H9 (cell line): ENCODE results near the gene CDK14. TPM values are rescaled to one million over a fixed set of nuclear protein-coding genes. Genes with fewer than 3 reads are reported as not detected.

Experiments
- DNase-seq: peaks from one replicate; pipeline ENCODE4 v3.0.0-alpha.2; 2017
- H2AFZ ChIP-seq: one replicate; pipeline ENCODE4 v1.6.1; 2013; ENCODE audit warnings: mild to moderate bottlenecking, low read length, control low read depth, moderate library complexity
- H2AK5ac ChIP-seq: 2 replicates; pipeline ENCODE4 v1.6.1; 2013; ENCODE audit warnings: low read length, control low read depth, mixed read lengths; ENCODE audit not compliant: insufficient read length
- H2BK120ac ChIP-seq: one replicate; pipeline ENCODE4 v1.6.1; 2013; ENCODE audit warnings: low read depth, mild to moderate bottlenecking, low read length, control low read depth, inconsistent platforms; ENCODE audit not compliant: poor library complexity, severe bottlenecking
- H2BK12ac ChIP-seq: 2 replicates; pipeline ENCODE4 v1.6.1; 2013; ENCODE audit warnings: low read length, control low read depth, mixed read lengths, low read depth; ENCODE audit not compliant: insufficient read length
- H2BK15ac ChIP-seq: 2 replicates; pipeline ENCODE4 v1.6.1; 2013; ENCODE audit warnings: low read depth, low read length, control low read depth
- H2BK20ac ChIP-seq: one replicate; pipeline ENCODE4 v1.6.1; 2013; ENCODE audit warnings: low read depth, mild to moderate bottlenecking, low read length, control low read depth, inconsistent platforms; ENCODE audit not compliant: poor library complexity, severe bottlenecking
- H2BK5ac ChIP-seq: 2 replicates; pipeline ENCODE4 v1.6.1; 2013; ENCODE audit warnings: low read length, control low read depth, mixed read lengths; ENCODE audit not compliant: insufficient read length
- H3K14ac ChIP-seq: 2 replicates; pipeline ENCODE4 v1.6.1; 2013; ENCODE audit warnings: low read length, control low read depth; ENCODE audit not compliant: insufficient read depth
- H3K18ac ChIP-seq: 2 replicates; pipeline ENCODE4 v1.6.1; 2013; ENCODE audit warnings: low read depth, mild to moderate bottlenecking, mixed read lengths, low read length, control low read depth; ENCODE audit not compliant: insufficient read length
- H3K23ac ChIP-seq: 2 replicates; pipeline ENCODE4 v1.6.1; 2013; ENCODE audit warnings: low read length, control low read depth, mixed read lengths, low read depth; ENCODE audit not compliant: insufficient read length
- H3K23me2 ChIP-seq: 2 replicates; pipeline ENCODE4 v1.6.1; 2013; ENCODE audit warnings: low read depth, mild to moderate bottlenecking, mixed read lengths, low read length, control low read depth; ENCODE audit not compliant: insufficient read length, poor library complexity, severe bottlenecking
- H3K27ac ChIP-seq: 2 replicates; pipeline ENCODE4 v1.5.1; 2013; ENCODE audit warnings: low read length, control low read depth, mixed read lengths, low read depth; ENCODE audit not compliant: insufficient read length
- H3K27me3 ChIP-seq: 2 replicates; pipeline ENCODE4 v1.6.1; 2013; ENCODE audit warnings: low read length, control low read depth, inconsistent platforms; ENCODE audit not compliant: insufficient read depth
- H3K4ac ChIP-seq: 2 replicates; pipeline ENCODE4 v1.6.1; 2013; ENCODE audit warnings: low read depth, mild to moderate bottlenecking, control low read depth, inconsistent platforms, low read length, moderate library complexity
- H3K4me1 ChIP-seq: 2 replicates; pipeline ENCODE4 v1.6.1; 2013; ENCODE audit warnings: low read length, control low read depth, inconsistent platforms; ENCODE audit not compliant: insufficient read depth
- H3K4me2 ChIP-seq: 2 replicates; pipeline ENCODE4 v1.6.1; 2013; ENCODE audit warnings: low read length, control low read depth, mixed read lengths; ENCODE audit not compliant: insufficient read length, insufficient read depth
- H3K56ac ChIP-seq: 2 replicates; pipeline ENCODE4 v1.6.1; 2013; ENCODE audit warnings: low read depth, mild to moderate bottlenecking, mixed read lengths, low read length, control low read depth; ENCODE audit not compliant: insufficient read length
- H3K79me1 ChIP-seq: 2 replicates; pipeline ENCODE4 v1.6.1; 2013; ENCODE audit warnings: low read depth, mild to moderate bottlenecking, moderate library complexity, low read length, control low read depth, inconsistent platforms; ENCODE audit not compliant: insufficient read depth, poor library complexity, severe bottlenecking
- H3K79me2 ChIP-seq: 2 replicates; pipeline ENCODE4 v1.6.1; 2013; ENCODE audit warnings: low read length, control low read depth, inconsistent platforms; ENCODE audit not compliant: insufficient read depth
- H3K9ac ChIP-seq: 2 replicates; pipeline ENCODE4 v1.6.1; 2013; ENCODE audit warnings: low read length, control low read depth, mixed read lengths; ENCODE audit not compliant: insufficient read length; ENCODE audit errors: extremely low read depth
- H3K9me3 ChIP-seq: one replicate; pipeline ENCODE4 v1.6.1; 2013; ENCODE audit warnings: low read depth, low read length, inconsistent platforms; ENCODE audit not compliant: control insufficient read depth
- H3T11ph ChIP-seq: one replicate; pipeline ENCODE4 v1.6.1; 2013; ENCODE audit warnings: mild to moderate bottlenecking, low read length, control low read depth, inconsistent platforms
- H4K20me1 ChIP-seq: one replicate; pipeline ENCODE4 v1.6.1; 2013; ENCODE audit not compliant: control insufficient read depth, insufficient read length, insufficient read depth
- H4K5ac ChIP-seq: 2 replicates; pipeline ENCODE4 v1.6.1; 2013; ENCODE audit warnings: low read depth, mild to moderate bottlenecking, mixed read lengths, low read length, control low read depth; ENCODE audit not compliant: insufficient read length
- H4K8ac ChIP-seq: replicated peaks from 2 replicates; pipeline ENCODE4 v1.6.1; 2013; ENCODE audit warnings: low read length, control low read depth, mixed read lengths, low read depth; ENCODE audit not compliant: insufficient read length
- H4K91ac ChIP-seq: 2 replicates; pipeline ENCODE4 v1.6.1; 2013; ENCODE audit warnings: low read depth, mild to moderate bottlenecking, moderate library complexity, mixed read lengths, low read length, control low read depth; ENCODE audit not compliant: insufficient read length
- H3K27ac Mint-ChIP-seq, 3 experiments: 2 replicates in 2 of 3; 3 replicates in 1 of 3; pipeline ENCODE4 v1.8.0; 2020 to 2021; ENCODE audit warnings: mixed read lengths in 3 of 3, mild to moderate bottlenecking in 1 of 3, moderate library complexity in 1 of 3
- H3K27me3 Mint-ChIP-seq: 2 replicates; pipeline ENCODE4 v1.8.0; 2021; ENCODE audit warnings: low read depth, mild to moderate bottlenecking, moderate library complexity, mixed read lengths
- H3K36me3 Mint-ChIP-seq, 3 experiments: 2 replicates in 2 of 3; 3 replicates in 1 of 3; pipeline ENCODE4 v1.8.0; 2020 to 2021; ENCODE audit warnings: low read depth in 3 of 3, mixed read lengths in 3 of 3; ENCODE audit not compliant: insufficient read depth in 1 of 3
- H3K4me1 Mint-ChIP-seq, 2 experiments: 2 replicates each; pipeline ENCODE4 v1.8.0; 2020; ENCODE audit warnings: mixed read lengths in 2 of 2
- H3K4me3 Mint-ChIP-seq, 2 experiments: 2 replicates in 1 of 2; 3 replicates in 1 of 2; pipeline ENCODE4 v1.8.0; 2020 to 2021; ENCODE audit warnings: mild to moderate bottlenecking in 2 of 2, mixed read lengths in 2 of 2, moderate library complexity in 1 of 2
- H3K9me3 Mint-ChIP-seq, 2 experiments: 2 replicates in 1 of 2; 3 replicates in 1 of 2; pipeline ENCODE4 v1.8.0; 2020; ENCODE audit warnings: mild to moderate bottlenecking in 2 of 2, mixed read lengths in 2 of 2, moderate library complexity in 1 of 2
- CTCF ChIP-seq: fragments of 200-600 bp; sonication (generic); conservative IDR thresholded peaks from 3 replicates; pipeline ENCODE4 v1.8.0; 2021; ENCODE audit warnings: antibody characterized with exemption, mild to moderate bottlenecking
- WGBS: extraction: QIAGEN DNeasy Blood & Tissue Kit; methylation state at CpG from one replicate; pipeline ENCODE4 v1.1.7; 2013; ENCODE audit warnings: missing lambda C conversion rate, low lambda C conversion rate, mixed read lengths; ENCODE audit not compliant: insufficient read length; ENCODE audit errors: extremely low coverage; 5-methylcytosine and 5-hydroxymethylcytosine counted together
- total RNA-seq: library from RNA; stranded (reverse); gene quantifications from 2 replicates; pipeline ENCODE4 v1.2.1, GENCODE V29; 2021

Gene CDK14
- total RNA-seq, 1 experiment from 2014 or later = 23.9 TPM

- Histone ChIP-seq H3K79me1 (no peaks in the 10 kb centered on the region), H3K23me2 (no peaks in the 10 kb centered on the region), H3K4ac (no peak overlapping the region), H3T11ph (no peak overlapping the region), H3K79me2 (no peaks in the 10 kb centered on the region), H4K8ac (no peak overlapping the region), H3K4me1 (no peaks in the 10 kb centered on the region), H2AFZ (no peak overlapping the region), H3K9ac (no peak overlapping the region), H2BK12ac (no peak overlapping the region), H3K9me3 (no peaks in the 10 kb centered on the region), H3K56ac (no peak overlapping the region), H3K23ac (no peak overlapping the region), H3K14ac (no peak overlapping the region), H3K27ac (no peak overlapping the region), H2AK5ac (no peak overlapping the region), H4K91ac (no peak overlapping the region), H4K5ac (no peak overlapping the region), H3K4me2 (no peak overlapping the region), H3K18ac (no peak overlapping the region), H2BK5ac (no peak overlapping the region), H2BK120ac (no peak overlapping the region), H2BK15ac (no peak overlapping the region), H3K27me3 (no peaks in the 10 kb centered on the region), H4K20me1 (no peaks in the 10 kb centered on the region), H2BK20ac (no peak overlapping the region)
- Mint-ChIP-seq H3K9me3 (no peaks in the 10 kb centered on the region), H3K27me3 (no peaks in the 10 kb centered on the region; the same call in 1 of the 2 replicates), H3K4me1 (no peaks in the 10 kb centered on the region), H3K4me3 (no peak overlapping the region), H3K27ac (no peak overlapping the region), H3K36me3 (no peaks in the 10 kb centered on the region; a peak in 1 of 7 replicates)
- no peak for DNase-seq
- TF ChIP-seq CTCF = no peak
- WGBS = no CpG with 5 or more reads among the region's 1 CpG
Observed at GRCh38 chr7:90586091-90586490, 10.0 kb upstream of the CDK14 start.
